Measurements from ENCODE around the gene KLHL4.
"Not testable (repeated sequence)": the region's sequence is repeated elsewhere in the genome, so short reads cannot be mapped to it uniquely, and the experiment has no call there.

KLHL4 gene

GRCh38 chrX:87679849-87680248, 162.2 kb downstream of the KLHL4 start:
- DNase-seq = no peak

- DNase-seq = no peak
These were observed 170.1 kb downstream of the KLHL4 start for GRCh38 chrX:87687703-87688102.

- not testable (repeated sequence) for DNase-seq
These were observed 170.6 kb downstream of the KLHL4 start for GRCh38 chrX:87688113-87688748.

GRCh38 chrX:87689218-87689617, 171.6 kb downstream of the KLHL4 start:
- DNase-seq = not testable (repeated sequence)

GRCh38 chrX:87693204-87693603, 175.6 kb downstream of the KLHL4 start:
- DNase-seq = no peak

GRCh38 chrX:87697409-87697808, 179.8 kb downstream of the KLHL4 start:
- no peak for DNase-seq

GRCh38 chrX:87702795-87703194, 185.2 kb downstream of the KLHL4 start:
- DNase-seq = no peak

GRCh38 chrX:87703469-87703868, 185.9 kb downstream of the KLHL4 start:
- not testable (repeated sequence) for DNase-seq

- no peak for DNase-seq
These were observed 188.5 kb downstream of the KLHL4 start for GRCh38 chrX:87706134-87706533.

- DNase-seq = no peak
These were observed 193.0 kb downstream of the KLHL4 start for GRCh38 chrX:87710580-87710979.

All from NCI-H82 (cell line).